IMR-90 (cell line): ENCODE measurements around the gene C2orf80. TPM values are rescaled to one million over a fixed set of nuclear protein-coding genes. Genes with fewer than 3 reads are reported as not detected.

Experiments used
- ATAC-seq: fragments of 200-7000 bp; cut with Tn5 transposase; 2 replicates; pipeline ENCODE4 v1.9.1; 2020; ENCODE audit warnings: low read depth, mild to moderate bottlenecking, moderate library complexity
- BruUV-seq: library from RNA; stranded (reverse); fragments of 400-500 nt; replicated peaks from 2 replicates; lab custom pipeline; 2021; lab: Mats Ljungman, UMichigan
- CTCF ChIA-PET: fragments of 300-600 bp; formaldehyde crosslinking; extraction: SDS; loops from one replicate; lab custom pipeline; 2021; ENCODE audit warnings: antibody characterized with exemption; lab: Yijun Ruan, JAX
- POLR2A ChIA-PET: fragments of 300-600 bp; sonication (Branson Sonifier 250); formaldehyde crosslinking; loops from one replicate; lab custom pipeline; 2022; ENCODE audit warnings: antibody characterized with exemption; ENCODE audit not compliant: unreplicated experiment; lab: Charles Lee
- DNase-seq: peaks from one replicate; pipeline ENCODE4 v3.0.0; 2013
- H2AFZ ChIP-seq: replicated peaks from 2 replicates; pipeline ENCODE3; 2013; ENCODE audit warnings: low read length, mild to moderate bottlenecking; ENCODE audit not compliant: poor library complexity
- H2AK5ac ChIP-seq: 2 replicates; pipeline ENCODE4 v1.6.1; 2013; ENCODE audit warnings: low read depth, low read length, inconsistent platforms
- H2AK9ac ChIP-seq: replicated peaks from 2 replicates; pipeline ENCODE3; 2013; ENCODE audit warnings: mild to moderate bottlenecking, low read depth, low read length, moderate library complexity; ENCODE audit not compliant: poor library complexity
- H2BK120ac ChIP-seq: 2 replicates; pipeline ENCODE4 v1.6.1; 2013; ENCODE audit warnings: low read depth, low read length, inconsistent platforms
- H2BK15ac ChIP-seq: 3 replicates; pipeline ENCODE4 v1.6.1; 2013; ENCODE audit warnings: low read depth, low read length, inconsistent platforms
- H2BK20ac ChIP-seq: 2 replicates; pipeline ENCODE4 v1.6.1; 2013; ENCODE audit warnings: low read depth, mild to moderate bottlenecking, inconsistent platforms, low read length, moderate library complexity
- H2BK5ac ChIP-seq: 2 replicates; pipeline ENCODE4 v1.6.1; 2013; ENCODE audit warnings: mild to moderate bottlenecking, low read depth, low read length, inconsistent platforms; ENCODE audit not compliant: poor library complexity, severe bottlenecking
- H3K14ac ChIP-seq: replicated peaks from 2 replicates; pipeline ENCODE4 v1.6.1; 2013; ENCODE audit warnings: low read depth, low read length, inconsistent platforms
- H3K18ac ChIP-seq: 2 replicates; pipeline ENCODE4 v1.6.1; 2013; ENCODE audit warnings: low read depth, low read length, control low read depth
- H3K23ac ChIP-seq: 2 replicates; pipeline ENCODE4 v1.6.1; 2013; ENCODE audit warnings: low read depth, low read length, inconsistent platforms
- H3K27ac ChIP-seq: 2 replicates; pipeline ENCODE4 v1.5.1; 2013; ENCODE audit warnings: mild to moderate bottlenecking, control low read depth, low read length; ENCODE audit not compliant: insufficient read depth
- H3K27me3 ChIP-seq: 2 replicates; pipeline ENCODE4 v1.6.1; 2013; ENCODE audit warnings: low read length; ENCODE audit not compliant: control insufficient read depth, insufficient read depth
- H3K36me3 ChIP-seq: 2 replicates; pipeline ENCODE4 v1.6.1; 2013; ENCODE audit warnings: low read length, mixed read lengths; ENCODE audit not compliant: control insufficient read depth, insufficient read depth
- H3K4ac ChIP-seq: 2 replicates; pipeline ENCODE4 v1.6.1; 2013; ENCODE audit warnings: low read depth, low read length, inconsistent platforms
- H3K4me1 ChIP-seq: 2 replicates; pipeline ENCODE4 v1.6.1; 2013; ENCODE audit warnings: low read length, mixed read lengths; ENCODE audit not compliant: control insufficient read depth, insufficient read depth
- H3K4me2 ChIP-seq: 2 replicates; pipeline ENCODE4 v1.6.1; 2013; ENCODE audit warnings: low read depth, mild to moderate bottlenecking, control low read depth, low read length, moderate library complexity
- H3K4me3 ChIP-seq: 2 replicates; pipeline ENCODE4 v1.5.1; 2013; ENCODE audit warnings: low read depth, mild to moderate bottlenecking, control low read depth, low read length, moderate library complexity; ENCODE audit not compliant: insufficient read depth
- H3K56ac ChIP-seq: 2 replicates; pipeline ENCODE4 v1.6.1; 2013; ENCODE audit warnings: low read length, inconsistent platforms; ENCODE audit not compliant: insufficient read depth; ENCODE audit errors: extremely low read depth
- H3K79me1 ChIP-seq, 2 experiments: 2 replicates each; pipeline ENCODE4 v1.6.1; 2013; ENCODE audit warnings: low read length in 2 of 2, inconsistent platforms in 1 of 2, low read depth in 1 of 2
- H3K9ac ChIP-seq: 2 replicates; pipeline ENCODE4 v1.6.1; 2013; ENCODE audit warnings: low read depth, low read length, control low read depth
- H3K9me1 ChIP-seq: 2 replicates; pipeline ENCODE4 v1.6.1; 2013; ENCODE audit warnings: low read length, inconsistent platforms; ENCODE audit not compliant: insufficient read depth
- H3K9me3 ChIP-seq: 2 replicates; pipeline ENCODE4 v1.6.1; 2013; ENCODE audit warnings: low read length; ENCODE audit not compliant: control insufficient read depth, insufficient read depth
- H4K20me1 ChIP-seq: 2 replicates; pipeline ENCODE4 v1.6.1; 2013; ENCODE audit warnings: low read length, inconsistent platforms; ENCODE audit not compliant: insufficient read depth
- H4K5ac ChIP-seq: 2 replicates; pipeline ENCODE4 v1.6.1; 2013; ENCODE audit warnings: mild to moderate bottlenecking, low read depth, low read length, control low read depth
- H4K8ac ChIP-seq, 2 experiments: 2 replicates each; pipeline ENCODE4 v1.6.1; 2013; ENCODE audit warnings: low read depth in 2 of 2, low read length in 2 of 2, control low read depth in 1 of 2, inconsistent platforms in 1 of 2
- H4K91ac ChIP-seq: 2 replicates; pipeline ENCODE4 v1.6.1; 2013; ENCODE audit warnings: low read depth, low read length, inconsistent platforms; ENCODE audit not compliant: insufficient read depth
- BHLHE40 ChIP-seq: fragments of 150-350 bp; IDR thresholded peaks from 2 replicates; pipeline ENCODE4 v1.6.1; 2016; ENCODE audit warnings: mild to moderate bottlenecking, low read depth, low read length
- MAFK ChIP-seq: IDR thresholded peaks from 2 replicates; pipeline ENCODE4 v1.6.1; 2012; ENCODE audit warnings: low read depth, low read length, improper control_type of control experiment
- MXI1 ChIP-seq: IDR thresholded peaks from 2 replicates; pipeline ENCODE4 v1.6.1; 2012; ENCODE audit warnings: low read depth, mild to moderate bottlenecking, low read length, moderate library complexity, borderline replicate concordance
- POLR2A ChIP-seq: IDR thresholded peaks from 2 replicates; pipeline ENCODE4 v1.6.1; 2012; ENCODE audit warnings: mild to moderate bottlenecking, low read depth, low read length
- RCOR1 ChIP-seq: IDR thresholded peaks from 2 replicates; pipeline ENCODE4 v1.6.1; 2012; ENCODE audit warnings: mild to moderate bottlenecking, low read length, improper control_type of control experiment; ENCODE audit not compliant: insufficient replicate concordance
- RFX5 ChIP-seq: IDR thresholded peaks from 2 replicates; pipeline ENCODE4 v1.8.0; 2012; ENCODE audit warnings: low read depth, mild to moderate bottlenecking, low read length, moderate library complexity
- WGBS, 2 experiments: methylation state at CpG; one replicate each; pipeline versions ENCODE4 v1.1.5 to v1.1.7; 2013; ENCODE audit warnings: missing lambda C conversion rate in 2 of 2; ENCODE audit not compliant: insufficient read length in 1 of 2; ENCODE audit errors: extremely low coverage in 2 of 2; 5-methylcytosine and 5-hydroxymethylcytosine counted together
- dilution Hi-C: fragments of 300-500 bp; cut with HindIII; formaldehyde crosslinking; loops from one replicate; pipeline ENCODE4 v1.14.3; 2018; ENCODE audit warnings: low sequenced_read_pairs; ENCODE audit not compliant: unreplicated experiment
- in situ Hi-C: fragments of 300-500 bp; cut with MboI; formaldehyde crosslinking; loops from 3 replicates; pipeline ENCODE4 v1.14.3; 2019; ENCODE audit warnings: low sequenced_read_pairs, inconsistent platforms, mixed read lengths
- intact Hi-C: fragments of 100-400 bp; cut with micrococcal nuclease; formaldehyde crosslinking; loops from 2 replicates; pipeline ENCODE4 v1.10.0; 2022
- polyA plus RNA-seq, 3 experiments: library from polyadenylated mRNA; depleted of rRNA; stranded (reverse); fragments of >200 nt; gene quantifications; 2 replicates each; pipeline ENCODE4 v1.2.3, GENCODE V29; 2012; ENCODE audit warnings: low replicate concordance in 1 of 3
- total RNA-seq: library from RNA; depleted of rRNA; stranded (reverse); fragments of >200 nt; gene quantifications from 2 replicates; pipeline ENCODE4 v1.2.3, GENCODE V29; 2012
- TF ChIP-seq, protein P1 (sequence below): fragments of 150-350 bp; IDR thresholded peaks from 2 replicates; pipeline ENCODE4 v1.6.1; 2016; ENCODE audit warnings: low read depth, mild to moderate bottlenecking, low read length, moderate library complexity, borderline replicate concordance
- TF ChIP-seq, protein P2 (sequence below): conservative IDR thresholded peaks from 2 replicates; pipeline ENCODE4 v1.5.1; 2012; ENCODE audit warnings: mild to moderate bottlenecking, low read depth, low read length, improper control_type of control experiment

The C2orf80 gene
- total and polyA plus RNA-seq, 2 of the 4 experiments (the other 2 are of a cell fraction), result not detected

DNA sequence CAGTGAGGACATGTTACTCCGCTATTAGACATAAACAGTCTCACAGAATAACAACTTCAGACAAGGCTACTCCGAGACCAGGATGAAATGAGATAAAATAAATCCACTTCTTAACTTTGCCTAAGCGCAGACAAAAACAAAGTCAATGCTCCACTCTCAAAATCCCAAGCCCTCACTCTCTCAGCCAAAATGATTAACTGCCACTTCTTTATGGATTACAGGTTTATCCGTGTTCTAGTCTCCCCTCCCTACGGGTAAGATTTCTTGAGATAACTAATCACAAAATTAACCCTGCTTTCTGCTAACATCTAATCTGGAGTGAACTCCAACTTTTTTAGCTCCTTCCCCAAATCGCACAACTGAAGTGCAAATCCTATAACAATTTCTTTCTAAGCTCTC lies 59.1 kb downstream of the C2orf80 start:
- H3K23ac ChIP-seq, result no peak overlapping the region
- H3K4me3 ChIP-seq, result no peak overlapping the region
- H2AK9ac ChIP-seq, result no peak overlapping the region
- H4K91ac ChIP-seq, result no peak overlapping the region
- H3K9me3 ChIP-seq, result no peaks in the 10 kb centered on the region
- H3K4me1 ChIP-seq, result no peaks in the 10 kb centered on the region
- peaks cover 1% of the 10 kb centered on the region; the same call in 1 of the 2 replicates for H3K27me3 ChIP-seq
- H3K18ac ChIP-seq, result no peak overlapping the region
- ChIA-PET POLR2A (no interaction called here), CTCF (interaction anchor here (1.0 kb wide), 1 partner anchor 17 kb away, joined by 3 read pairs; no protein-coding TSS in a partner anchor)
- no TSS peak for BruUV-seq
- no peak overlapping the region for H2BK15ac ChIP-seq
- no peaks in the 10 kb centered on the region for H3K79me1 ChIP-seq
- no peak overlapping the region for H3K9ac ChIP-seq
- ATAC-seq (no peak), DNase-seq (no peak)
- H3K4me2 ChIP-seq, result no peak overlapping the region
- no peak overlapping the region for H2BK20ac ChIP-seq
- no peak overlapping the region for H2AK5ac ChIP-seq
- in situ Hi-C loops, result no loop called here
- H4K5ac ChIP-seq, result no peak overlapping the region
- TF ChIP-seq POLR2A, result no peak
- TF ChIP-seq, protein P1, sequence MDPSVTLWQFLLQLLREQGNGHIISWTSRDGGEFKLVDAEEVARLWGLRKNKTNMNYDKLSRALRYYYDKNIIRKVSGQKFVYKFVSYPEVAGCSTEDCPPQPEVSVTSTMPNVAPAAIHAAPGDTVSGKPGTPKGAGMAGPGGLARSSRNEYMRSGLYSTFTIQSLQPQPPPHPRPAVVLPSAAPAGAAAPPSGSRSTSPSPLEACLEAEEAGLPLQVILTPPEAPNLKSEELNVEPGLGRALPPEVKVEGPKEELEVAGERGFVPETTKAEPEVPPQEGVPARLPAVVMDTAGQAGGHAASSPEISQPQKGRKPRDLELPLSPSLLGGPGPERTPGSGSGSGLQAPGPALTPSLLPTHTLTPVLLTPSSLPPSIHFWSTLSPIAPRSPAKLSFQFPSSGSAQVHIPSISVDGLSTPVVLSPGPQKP, result no peak
- TF ChIP-seq MAFK, result no peak
- TF ChIP-seq, protein P2, sequence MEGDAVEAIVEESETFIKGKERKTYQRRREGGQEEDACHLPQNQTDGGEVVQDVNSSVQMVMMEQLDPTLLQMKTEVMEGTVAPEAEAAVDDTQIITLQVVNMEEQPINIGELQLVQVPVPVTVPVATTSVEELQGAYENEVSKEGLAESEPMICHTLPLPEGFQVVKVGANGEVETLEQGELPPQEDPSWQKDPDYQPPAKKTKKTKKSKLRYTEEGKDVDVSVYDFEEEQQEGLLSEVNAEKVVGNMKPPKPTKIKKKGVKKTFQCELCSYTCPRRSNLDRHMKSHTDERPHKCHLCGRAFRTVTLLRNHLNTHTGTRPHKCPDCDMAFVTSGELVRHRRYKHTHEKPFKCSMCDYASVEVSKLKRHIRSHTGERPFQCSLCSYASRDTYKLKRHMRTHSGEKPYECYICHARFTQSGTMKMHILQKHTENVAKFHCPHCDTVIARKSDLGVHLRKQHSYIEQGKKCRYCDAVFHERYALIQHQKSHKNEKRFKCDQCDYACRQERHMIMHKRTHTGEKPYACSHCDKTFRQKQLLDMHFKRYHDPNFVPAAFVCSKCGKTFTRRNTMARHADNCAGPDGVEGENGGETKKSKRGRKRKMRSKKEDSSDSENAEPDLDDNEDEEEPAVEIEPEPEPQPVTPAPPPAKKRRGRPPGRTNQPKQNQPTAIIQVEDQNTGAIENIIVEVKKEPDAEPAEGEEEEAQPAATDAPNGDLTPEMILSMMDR, result no peak
- TF ChIP-seq BHLHE40, result no peak
- TF ChIP-seq MXI1, result no peak
- TF ChIP-seq RFX5, result no peak
- TF ChIP-seq RCOR1, result no peak
- H3K27ac ChIP-seq, result no peak overlapping the region
- no peaks in the 10 kb centered on the region for H3K36me3 ChIP-seq
- no peak overlapping the region for H4K8ac ChIP-seq
- no peak overlapping the region for H3K14ac ChIP-seq
- no peaks in the 10 kb centered on the region for H3K9me1 ChIP-seq
- WGBS, 2 experiments, result 19% methylated on average over 2 of the region's 6 CpGs; no CpG with 5 or more reads in 1 of the 2 experiments
- no peak overlapping the region for H2BK120ac ChIP-seq
- no peak overlapping the region for H3K56ac ChIP-seq
- no peak overlapping the region for H2BK5ac ChIP-seq
- H4K20me1 ChIP-seq, result no peaks in the 10 kb centered on the region
- H2AFZ ChIP-seq, result no peak overlapping the region
- intact Hi-C loops, result no loop called here
- H3K4ac ChIP-seq, result no peak overlapping the region
- dilution Hi-C loops, result no loop called here
